ENCODE measurements around the gene TNFAIP1. TPM values are rescaled to one million over a fixed set of nuclear protein-coding genes. Genes with fewer than 3 reads are reported as not detected.
A peak's percentile ranks its signal among the peaks of the same experiment; 100 is the strongest.
"Not testable (repeated sequence)": the region's sequence is repeated elsewhere in the genome, so short reads cannot be mapped to it uniquely, and the experiment has no call there.

TNFAIP1 gene
- total RNA-seq, 1 experiment from 2014 or later: 21.3 TPM

GRCh38 chr17:28333083-28333746, 2.3 kb upstream of the TNFAIP1 start:
- Histone ChIP-seq H3K27me3 (ENCODE audit: control insufficient read depth, insufficient read depth, low read length) (no peaks in the 10 kb centered on the region), H3K4me3 (ENCODE audit: insufficient read depth, low read depth, low read length) (no peak overlapping the region), H3K36me3 (replicated peaks; ENCODE audit: control insufficient read depth, insufficient read depth, low read length) (peaks cover 7% of the 10 kb centered on the region)
- DNase-seq: no peak

- H3K4me3 ChIP-seq (ENCODE audit: insufficient read depth, low read depth, low read length): no peak overlapping the region
- DNase-seq: no peak
- peaks cover 4% of the 10 kb centered on the region for H3K36me3 ChIP-seq (replicated peaks; ENCODE audit: control insufficient read depth, insufficient read depth, low read length)
- H3K27me3 ChIP-seq (ENCODE audit: control insufficient read depth, insufficient read depth, low read length): no peaks in the 10 kb centered on the region
These were observed 1.4 kb upstream of the TNFAIP1 start for GRCh38 chr17:28334171-28334570.

- Histone ChIP-seq H3K4me3 (ENCODE audit: insufficient read depth, low read depth, low read length) (peak overlapping the region; percentile 71), H3K27me3 (ENCODE audit: control insufficient read depth, insufficient read depth, low read length) (no peaks in the 10 kb centered on the region), H3K36me3 (replicated peaks; ENCODE audit: control insufficient read depth, insufficient read depth, low read length) (peaks cover 2% of the 10 kb centered on the region)
- DNase-seq: no peak
These were observed 828 bp upstream of the TNFAIP1 start for GRCh38 chr17:28334666-28335200.

- H3K4me3 ChIP-seq (ENCODE audit: insufficient read depth, low read depth, low read length): peak overlapping the region; percentile 91
- H3K36me3 ChIP-seq (replicated peaks; ENCODE audit: control insufficient read depth, insufficient read depth, low read length): peaks cover 6% of the 10 kb centered on the region
- no peaks in the 10 kb centered on the region for H3K27me3 ChIP-seq (ENCODE audit: control insufficient read depth, insufficient read depth, low read length)
- DNase-seq: peak; percentile 86
These were observed 654 bp downstream of the TNFAIP1 start for GRCh38 chr17:28335959-28336871.

- DNase-seq: no peak
- peaks cover 13% of the 10 kb centered on the region for H3K36me3 ChIP-seq (replicated peaks; ENCODE audit: control insufficient read depth, insufficient read depth, low read length)
- no peaks in the 10 kb centered on the region for H3K27me3 ChIP-seq (ENCODE audit: control insufficient read depth, insufficient read depth, low read length)
- H3K4me3 ChIP-seq (ENCODE audit: insufficient read depth, low read depth, low read length): no peak overlapping the region
These were observed 2.7 kb downstream of the TNFAIP1 start for GRCh38 chr17:28338056-28338768.

GRCh38 chr17:28338769-28339212, 3.2 kb downstream of the TNFAIP1 start:
- H3K4me3 ChIP-seq (ENCODE audit: insufficient read depth, low read depth, low read length); DNase-seq; H3K27me3 ChIP-seq (ENCODE audit: control insufficient read depth, insufficient read depth, low read length): not testable (repeated sequence)
- peaks cover 14% of the 10 kb centered on the region for H3K36me3 ChIP-seq (replicated peaks; ENCODE audit: control insufficient read depth, insufficient read depth, low read length)

GRCh38 chr17:28339431-28339830, 3.9 kb downstream of the TNFAIP1 start:
- peaks cover 14% of the 10 kb centered on the region for H3K36me3 ChIP-seq (replicated peaks; ENCODE audit: control insufficient read depth, insufficient read depth, low read length)
- no peaks in the 10 kb centered on the region for H3K27me3 ChIP-seq (ENCODE audit: control insufficient read depth, insufficient read depth, low read length)
- DNase-seq: no peak
- H3K4me3 ChIP-seq (ENCODE audit: insufficient read depth, low read depth, low read length): no peak overlapping the region

GRCh38 chr17:28340374-28340773, 4.8 kb downstream of the TNFAIP1 start:
- H3K27me3 ChIP-seq (ENCODE audit: control insufficient read depth, insufficient read depth, low read length): no peaks in the 10 kb centered on the region
- H3K4me3 ChIP-seq (ENCODE audit: insufficient read depth, low read depth, low read length): no peak overlapping the region
- no peak for DNase-seq
- peaks cover 17% of the 10 kb centered on the region for H3K36me3 ChIP-seq (replicated peaks; ENCODE audit: control insufficient read depth, insufficient read depth, low read length)

GRCh38 chr17:28341516-28341915, 6.0 kb downstream of the TNFAIP1 start:
- Histone ChIP-seq H3K4me3 (ENCODE audit: insufficient read depth, low read depth, low read length) (no peak overlapping the region), H3K36me3 (replicated peaks; ENCODE audit: control insufficient read depth, insufficient read depth, low read length) (peaks cover 21% of the 10 kb centered on the region), H3K27me3 (ENCODE audit: control insufficient read depth, insufficient read depth, low read length) (no peaks in the 10 kb centered on the region)
- no peak for DNase-seq

GRCh38 chr17:28342313-28342712, 6.8 kb downstream of the TNFAIP1 start:
- Histone ChIP-seq H3K27me3 (ENCODE audit: control insufficient read depth, insufficient read depth, low read length) (no peaks in the 10 kb centered on the region), H3K36me3 (replicated peaks; ENCODE audit: control insufficient read depth, insufficient read depth, low read length) (peaks cover 21% of the 10 kb centered on the region), H3K4me3 (ENCODE audit: insufficient read depth, low read depth, low read length) (no peak overlapping the region)
- DNase-seq: no peak

GRCh38 chr17:28343491-28343932, 8.0 kb downstream of the TNFAIP1 start:
- peaks cover 25% of the 10 kb centered on the region for H3K36me3 ChIP-seq (replicated peaks; ENCODE audit: control insufficient read depth, insufficient read depth, low read length)
- no peaks in the 10 kb centered on the region for H3K27me3 ChIP-seq (ENCODE audit: control insufficient read depth, insufficient read depth, low read length)
- no peak overlapping the region for H3K4me3 ChIP-seq (ENCODE audit: insufficient read depth, low read depth, low read length)
- DNase-seq: no peak

- Histone ChIP-seq H3K36me3 (replicated peaks; ENCODE audit: control insufficient read depth, insufficient read depth, low read length) (peaks cover 27% of the 10 kb centered on the region), H3K27me3 (ENCODE audit: control insufficient read depth, insufficient read depth, low read length) (no peaks in the 10 kb centered on the region)
- DNase-seq: no peak
These were observed 8.4 kb downstream of the TNFAIP1 start for GRCh38 chr17:28344011-28344410.

GRCh38 chr17:28344435-28344901, 8.9 kb downstream of the TNFAIP1 start:
- H3K27me3 ChIP-seq (ENCODE audit: control insufficient read depth, insufficient read depth, low read length): no peaks in the 10 kb centered on the region
- H3K4me3 ChIP-seq (ENCODE audit: insufficient read depth, low read depth, low read length): no peak overlapping the region
- no peak for DNase-seq
- H3K36me3 ChIP-seq (replicated peaks; ENCODE audit: control insufficient read depth, insufficient read depth, low read length): peaks cover 29% of the 10 kb centered on the region

More at GRCh38 chr17:28344011-28344410, 8.4 kb downstream of the TNFAIP1 start:
- no peak overlapping the region for H3K4me3 ChIP-seq (ENCODE audit: insufficient read depth, low read depth, low read length)
